ENCODE results near the gene TSPAN17.

- no peak for TF ChIP-seq POLR2A (IDR thresholded peaks at IDR 0.05)
- TF ChIP-seq CTCF (IDR thresholded peaks at IDR 0.05) = no peak
These were observed 30.1 kb downstream of the TSPAN17 start for GRCh38 chr5:176677209-176677939.

Data from body of pancreas (tissue), 4 donors.